ENCODE measurements around the gene SDCCAG8. TPM values are rescaled to one million over a fixed set of nuclear protein-coding genes. Genes with fewer than 3 reads are reported as not detected.

SDCCAG8 gene
- total RNA-seq, 1 donor from 2014 or later = 31.6 TPM

DNA sequence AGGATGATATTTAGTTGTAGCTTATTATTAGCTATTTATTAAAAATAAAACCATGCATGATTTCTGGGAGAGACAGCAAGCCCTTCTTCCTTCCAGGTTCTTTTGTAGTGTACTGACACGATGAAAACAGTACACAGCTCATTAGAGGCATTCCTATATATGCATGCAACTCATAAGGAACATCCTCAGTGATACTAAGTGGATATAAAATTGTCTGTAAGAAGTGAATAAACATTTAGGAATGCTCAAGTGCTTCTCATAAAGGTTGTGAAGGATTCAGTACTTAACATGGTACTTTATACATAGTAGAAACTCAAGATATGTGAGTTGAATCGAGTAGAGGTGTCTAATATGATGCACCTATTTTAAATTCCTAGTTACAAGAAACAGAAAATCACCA is 287.7 kb downstream of the SDCCAG8 start:
- no peak overlapping the region for H3K4me3 Mint-ChIP-seq (ENCODE audit: low read depth)
- no peaks in the 10 kb centered on the region for H3K4me1 Mint-ChIP-seq (ENCODE audit: low read depth)
- no peaks in the 10 kb centered on the region for H3K9me3 Mint-ChIP-seq (ENCODE audit: low read depth)
- no peaks in the 10 kb centered on the region for H3K27me3 Mint-ChIP-seq
- no peak overlapping the region for H3K27ac Mint-ChIP-seq
- no peak for TF ChIP-seq CTCF (IDR thresholded peaks at IDR 0.05; ENCODE audit: unreplicated experiment)
- peaks cover 1% of the 10 kb centered on the region for H3K36me3 Mint-ChIP-seq (ENCODE audit: insufficient read depth)
- DNase-seq (ENCODE audit: low spot score, unreplicated experiment) = no peak

- Mint-ChIP-seq H3K4me1 (ENCODE audit: low read depth) (no peaks in the 10 kb centered on the region), H3K27ac (no peak overlapping the region), H3K36me3 (ENCODE audit: insufficient read depth) (peaks cover 1% of the 10 kb centered on the region), H3K9me3 (ENCODE audit: low read depth) (no peaks in the 10 kb centered on the region), H3K27me3 (no peaks in the 10 kb centered on the region), H3K4me3 (ENCODE audit: low read depth) (no peak overlapping the region)
- TF ChIP-seq CTCF (IDR thresholded peaks at IDR 0.05; ENCODE audit: unreplicated experiment) = no peak
- no peak for DNase-seq (ENCODE audit: low spot score, unreplicated experiment)
Observed at GRCh38 chr1:243546457-243546856, 290.6 kb downstream of the SDCCAG8 start.

DNA sequence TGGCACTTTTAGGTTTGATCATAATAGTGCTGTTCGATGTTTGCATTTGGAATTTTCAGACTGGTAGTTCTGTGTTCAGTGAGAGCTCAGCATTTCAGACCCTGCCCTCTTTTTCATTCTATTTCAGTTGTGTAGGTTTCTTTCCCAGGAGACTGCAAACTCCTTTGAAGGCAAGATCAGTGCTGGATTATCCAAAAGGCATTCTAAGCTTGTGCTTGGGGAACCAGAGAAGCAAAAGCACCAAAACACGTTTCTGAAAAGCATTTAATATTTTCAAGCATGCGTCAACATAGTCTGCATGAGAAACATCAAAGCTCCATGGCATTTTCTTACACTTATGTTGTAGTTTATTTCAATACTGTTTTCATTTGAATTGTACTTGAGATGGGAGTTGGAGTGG is 292.1 kb downstream of the SDCCAG8 start:
- no peaks in the 10 kb centered on the region for H3K9me3 Mint-ChIP-seq (ENCODE audit: low read depth)
- H3K4me1 Mint-ChIP-seq (ENCODE audit: low read depth) = no peaks in the 10 kb centered on the region
- H3K27me3 Mint-ChIP-seq = no peaks in the 10 kb centered on the region
- peaks cover 1% of the 10 kb centered on the region for H3K36me3 Mint-ChIP-seq (ENCODE audit: insufficient read depth)
- no peak for DNase-seq (ENCODE audit: low spot score, unreplicated experiment)
- TF ChIP-seq CTCF (IDR thresholded peaks at IDR 0.05; ENCODE audit: unreplicated experiment) = no peak
- no peak overlapping the region for H3K4me3 Mint-ChIP-seq (ENCODE audit: low read depth)
- H3K27ac Mint-ChIP-seq = no peak overlapping the region

DNA sequence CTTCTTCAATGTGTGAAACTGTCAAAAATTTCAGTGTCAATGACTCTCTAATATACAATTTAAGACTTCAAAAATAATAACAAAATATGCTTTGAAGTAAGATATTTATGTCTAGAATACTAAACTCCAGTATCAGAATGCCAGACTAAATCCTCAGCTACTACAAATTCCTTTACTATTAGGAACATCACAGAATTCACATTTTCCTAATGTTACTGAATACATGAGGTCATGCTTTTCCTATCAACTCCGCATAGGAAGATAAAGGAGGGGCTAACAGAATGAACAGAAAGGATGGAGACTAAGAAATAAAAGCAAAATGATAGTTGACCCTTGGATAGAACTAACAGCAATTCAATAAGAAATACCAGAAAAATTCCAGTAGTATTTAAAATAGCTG is 292.7 kb downstream of the SDCCAG8 start:
- Mint-ChIP-seq H3K36me3 (ENCODE audit: insufficient read depth) (peaks cover 1% of the 10 kb centered on the region), H3K27ac (no peak overlapping the region), H3K9me3 (ENCODE audit: low read depth) (no peaks in the 10 kb centered on the region), H3K4me3 (ENCODE audit: low read depth) (no peak overlapping the region), H3K4me1 (ENCODE audit: low read depth) (no peaks in the 10 kb centered on the region), H3K27me3 (no peaks in the 10 kb centered on the region)
- no peak for DNase-seq (ENCODE audit: low spot score, unreplicated experiment)
- no peak for TF ChIP-seq CTCF (IDR thresholded peaks at IDR 0.05; ENCODE audit: unreplicated experiment)

DNA sequence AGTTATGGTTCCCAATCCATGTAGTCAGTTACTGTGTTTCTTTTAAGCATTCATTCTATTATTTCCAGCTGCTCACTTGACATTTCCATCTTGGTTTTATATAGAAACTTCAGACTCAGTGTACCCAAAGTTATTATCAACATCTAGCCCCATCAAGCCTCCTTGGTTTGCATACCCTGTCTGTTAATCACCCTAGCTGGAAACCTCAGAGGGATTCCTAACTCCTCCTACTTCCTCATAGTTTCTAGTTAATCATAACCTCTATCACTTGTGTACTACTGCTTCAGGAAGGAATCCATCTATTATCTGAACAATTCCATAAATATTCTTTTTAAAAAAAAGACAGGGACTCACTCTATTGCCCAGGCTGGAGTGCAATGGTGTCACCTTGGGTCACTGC is 293.3 kb downstream of the SDCCAG8 start:
- Mint-ChIP-seq H3K27ac (no peak overlapping the region), H3K9me3 (ENCODE audit: low read depth) (no peaks in the 10 kb centered on the region), H3K4me1 (ENCODE audit: low read depth) (no peaks in the 10 kb centered on the region)

More for the DNA sequence above, 293.3 kb downstream of the SDCCAG8 start:
- no peak for TF ChIP-seq CTCF (IDR thresholded peaks at IDR 0.05; ENCODE audit: unreplicated experiment)
- no peak for DNase-seq (ENCODE audit: low spot score, unreplicated experiment)
- no peaks in the 10 kb centered on the region for H3K36me3 Mint-ChIP-seq (ENCODE audit: insufficient read depth)
- no peaks in the 10 kb centered on the region for H3K27me3 Mint-ChIP-seq
- H3K4me3 Mint-ChIP-seq (ENCODE audit: low read depth) = no peak overlapping the region

Small RNA genes lying within 50 kb of the gene (microRNA-seq; reads per million reads assigned to microRNA genes)
- gene MIR4677 (ENCODE audit: borderline number of aligned reads, unreplicated experiment) = 2.4 reads per million

Other genes with a start within 250 kb of the SDCCAG8 start
- gene CEP170, start 760 bp upstream of the SDCCAG8 start, total RNA-seq = 80.1 and 83.1 TPM in 2 replicates